H9 (cell line): ENCODE results near the gene CDH8. TPM values are rescaled to one million over a fixed set of nuclear protein-coding genes. Genes with fewer than 3 reads are reported as not detected.

Experiments
- DNase-seq: peaks from one replicate; pipeline ENCODE4 v3.0.0-alpha.2; 2017
- H2AFZ ChIP-seq: one replicate; pipeline ENCODE4 v1.6.1; 2013; ENCODE audit warnings: mild to moderate bottlenecking, low read length, control low read depth, moderate library complexity
- H2AK5ac ChIP-seq: 2 replicates; pipeline ENCODE4 v1.6.1; 2013; ENCODE audit warnings: low read length, control low read depth, mixed read lengths; ENCODE audit not compliant: insufficient read length
- H2BK120ac ChIP-seq: one replicate; pipeline ENCODE4 v1.6.1; 2013; ENCODE audit warnings: low read depth, mild to moderate bottlenecking, low read length, control low read depth, inconsistent platforms; ENCODE audit not compliant: poor library complexity, severe bottlenecking
- H2BK12ac ChIP-seq: 2 replicates; pipeline ENCODE4 v1.6.1; 2013; ENCODE audit warnings: low read length, control low read depth, mixed read lengths, low read depth; ENCODE audit not compliant: insufficient read length
- H2BK15ac ChIP-seq: 2 replicates; pipeline ENCODE4 v1.6.1; 2013; ENCODE audit warnings: low read depth, low read length, control low read depth
- H2BK20ac ChIP-seq: one replicate; pipeline ENCODE4 v1.6.1; 2013; ENCODE audit warnings: low read depth, mild to moderate bottlenecking, low read length, control low read depth, inconsistent platforms; ENCODE audit not compliant: poor library complexity, severe bottlenecking
- H2BK5ac ChIP-seq: 2 replicates; pipeline ENCODE4 v1.6.1; 2013; ENCODE audit warnings: low read length, control low read depth, mixed read lengths; ENCODE audit not compliant: insufficient read length
- H3K14ac ChIP-seq: 2 replicates; pipeline ENCODE4 v1.6.1; 2013; ENCODE audit warnings: low read length, control low read depth; ENCODE audit not compliant: insufficient read depth
- H3K18ac ChIP-seq: 2 replicates; pipeline ENCODE4 v1.6.1; 2013; ENCODE audit warnings: low read depth, mild to moderate bottlenecking, mixed read lengths, low read length, control low read depth; ENCODE audit not compliant: insufficient read length
- H3K23ac ChIP-seq: 2 replicates; pipeline ENCODE4 v1.6.1; 2013; ENCODE audit warnings: low read length, control low read depth, mixed read lengths, low read depth; ENCODE audit not compliant: insufficient read length
- H3K23me2 ChIP-seq: 2 replicates; pipeline ENCODE4 v1.6.1; 2013; ENCODE audit warnings: low read depth, mild to moderate bottlenecking, mixed read lengths, low read length, control low read depth; ENCODE audit not compliant: insufficient read length, poor library complexity, severe bottlenecking
- H3K27ac ChIP-seq: 2 replicates; pipeline ENCODE4 v1.5.1; 2013; ENCODE audit warnings: low read length, control low read depth, mixed read lengths, low read depth; ENCODE audit not compliant: insufficient read length
- H3K27me3 ChIP-seq: 2 replicates; pipeline ENCODE4 v1.6.1; 2013; ENCODE audit warnings: low read length, control low read depth, inconsistent platforms; ENCODE audit not compliant: insufficient read depth
- H3K4ac ChIP-seq: 2 replicates; pipeline ENCODE4 v1.6.1; 2013; ENCODE audit warnings: low read depth, mild to moderate bottlenecking, control low read depth, inconsistent platforms, low read length, moderate library complexity
- H3K4me1 ChIP-seq: 2 replicates; pipeline ENCODE4 v1.6.1; 2013; ENCODE audit warnings: low read length, control low read depth, inconsistent platforms; ENCODE audit not compliant: insufficient read depth
- H3K4me2 ChIP-seq: 2 replicates; pipeline ENCODE4 v1.6.1; 2013; ENCODE audit warnings: low read length, control low read depth, mixed read lengths; ENCODE audit not compliant: insufficient read length, insufficient read depth
- H3K56ac ChIP-seq: 2 replicates; pipeline ENCODE4 v1.6.1; 2013; ENCODE audit warnings: low read depth, mild to moderate bottlenecking, mixed read lengths, low read length, control low read depth; ENCODE audit not compliant: insufficient read length
- H3K79me1 ChIP-seq: 2 replicates; pipeline ENCODE4 v1.6.1; 2013; ENCODE audit warnings: low read depth, mild to moderate bottlenecking, moderate library complexity, low read length, control low read depth, inconsistent platforms; ENCODE audit not compliant: insufficient read depth, poor library complexity, severe bottlenecking
- H3K79me2 ChIP-seq: 2 replicates; pipeline ENCODE4 v1.6.1; 2013; ENCODE audit warnings: low read length, control low read depth, inconsistent platforms; ENCODE audit not compliant: insufficient read depth
- H3K9ac ChIP-seq: 2 replicates; pipeline ENCODE4 v1.6.1; 2013; ENCODE audit warnings: low read length, control low read depth, mixed read lengths; ENCODE audit not compliant: insufficient read length; ENCODE audit errors: extremely low read depth
- H3K9me3 ChIP-seq: one replicate; pipeline ENCODE4 v1.6.1; 2013; ENCODE audit warnings: low read depth, low read length, inconsistent platforms; ENCODE audit not compliant: control insufficient read depth
- H3T11ph ChIP-seq: one replicate; pipeline ENCODE4 v1.6.1; 2013; ENCODE audit warnings: mild to moderate bottlenecking, low read length, control low read depth, inconsistent platforms
- H4K20me1 ChIP-seq: one replicate; pipeline ENCODE4 v1.6.1; 2013; ENCODE audit not compliant: control insufficient read depth, insufficient read length, insufficient read depth
- H4K5ac ChIP-seq: 2 replicates; pipeline ENCODE4 v1.6.1; 2013; ENCODE audit warnings: low read depth, mild to moderate bottlenecking, mixed read lengths, low read length, control low read depth; ENCODE audit not compliant: insufficient read length
- H4K8ac ChIP-seq: replicated peaks from 2 replicates; pipeline ENCODE4 v1.6.1; 2013; ENCODE audit warnings: low read length, control low read depth, mixed read lengths, low read depth; ENCODE audit not compliant: insufficient read length
- H4K91ac ChIP-seq: 2 replicates; pipeline ENCODE4 v1.6.1; 2013; ENCODE audit warnings: low read depth, mild to moderate bottlenecking, moderate library complexity, mixed read lengths, low read length, control low read depth; ENCODE audit not compliant: insufficient read length
- H3K27ac Mint-ChIP-seq, 3 experiments: 2 replicates in 2 of 3; 3 replicates in 1 of 3; pipeline ENCODE4 v1.8.0; 2020 to 2021; ENCODE audit warnings: mixed read lengths in 3 of 3, mild to moderate bottlenecking in 1 of 3, moderate library complexity in 1 of 3
- H3K27me3 Mint-ChIP-seq: 2 replicates; pipeline ENCODE4 v1.8.0; 2021; ENCODE audit warnings: low read depth, mild to moderate bottlenecking, moderate library complexity, mixed read lengths
- H3K36me3 Mint-ChIP-seq, 3 experiments: 2 replicates in 2 of 3; 3 replicates in 1 of 3; pipeline ENCODE4 v1.8.0; 2020 to 2021; ENCODE audit warnings: low read depth in 3 of 3, mixed read lengths in 3 of 3; ENCODE audit not compliant: insufficient read depth in 1 of 3
- H3K4me1 Mint-ChIP-seq, 2 experiments: 2 replicates each; pipeline ENCODE4 v1.8.0; 2020; ENCODE audit warnings: mixed read lengths in 2 of 2
- H3K4me3 Mint-ChIP-seq, 2 experiments: 2 replicates in 1 of 2; 3 replicates in 1 of 2; pipeline ENCODE4 v1.8.0; 2020 to 2021; ENCODE audit warnings: mild to moderate bottlenecking in 2 of 2, mixed read lengths in 2 of 2, moderate library complexity in 1 of 2
- H3K9me3 Mint-ChIP-seq, 2 experiments: 2 replicates in 1 of 2; 3 replicates in 1 of 2; pipeline ENCODE4 v1.8.0; 2020; ENCODE audit warnings: mild to moderate bottlenecking in 2 of 2, mixed read lengths in 2 of 2, moderate library complexity in 1 of 2
- CTCF ChIP-seq: fragments of 200-600 bp; sonication (generic); conservative IDR thresholded peaks from 3 replicates; pipeline ENCODE4 v1.8.0; 2021; ENCODE audit warnings: antibody characterized with exemption, mild to moderate bottlenecking
- WGBS: extraction: QIAGEN DNeasy Blood & Tissue Kit; methylation state at CpG from one replicate; pipeline ENCODE4 v1.1.7; 2013; ENCODE audit warnings: missing lambda C conversion rate, low lambda C conversion rate, mixed read lengths; ENCODE audit not compliant: insufficient read length; ENCODE audit errors: extremely low coverage; 5-methylcytosine and 5-hydroxymethylcytosine counted together
- total RNA-seq: library from RNA; stranded (reverse); gene quantifications from 2 replicates; pipeline ENCODE4 v1.2.1, GENCODE V29; 2021

CDH8 gene
- total RNA-seq, 1 experiment from 2014 or later, result 12.0 TPM

DNA sequence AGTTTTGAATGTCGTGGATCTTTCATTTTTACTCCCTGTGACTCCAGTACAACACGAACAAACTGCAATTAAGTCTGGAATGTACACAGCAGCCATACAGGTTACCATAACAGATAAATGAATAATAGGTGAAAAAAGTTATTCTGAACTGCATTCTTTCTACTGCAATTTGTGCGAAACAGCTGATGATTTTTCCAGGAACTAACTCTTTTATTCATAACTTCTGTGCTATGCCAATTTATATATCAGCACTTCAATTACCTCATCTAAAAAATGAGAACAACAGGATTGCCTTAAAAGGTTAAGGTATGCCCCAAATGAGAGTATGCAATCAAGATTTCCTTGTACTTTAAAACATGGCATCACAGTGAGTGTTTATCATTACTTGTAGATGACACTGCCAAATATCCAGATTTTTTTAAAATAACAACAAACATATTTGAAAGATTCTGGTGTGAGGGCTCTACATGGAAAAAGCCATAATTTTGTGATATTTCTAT lies 238.9 kb downstream of the CDH8 start:
- no peaks in the 10 kb centered on the region for H3K79me2 ChIP-seq
- H4K5ac ChIP-seq, result no peak overlapping the region
- 0 out of 7 replicates have a peak, but pooled peaks cover 0 to 4% (median 0%) of the 10 kb centered on the region in 3 experiments for H3K36me3 Mint-ChIP-seq
- H3K9ac ChIP-seq, result no peak overlapping the region
- H3K4me3 Mint-ChIP-seq, result no peak overlapping the region
- no peak overlapping the region for H3K4me2 ChIP-seq
- H3T11ph ChIP-seq, result no peak overlapping the region
- no peak overlapping the region for H2AFZ ChIP-seq
- no peaks in the 10 kb centered on the region for H3K23me2 ChIP-seq
- WGBS, result no CpG with 5 or more reads among the region's 3 CpGs
- H3K14ac ChIP-seq, result no peak overlapping the region
- H2BK5ac ChIP-seq, result no peak overlapping the region
- no peak overlapping the region for H3K56ac ChIP-seq
- H3K27me3 Mint-ChIP-seq, result no peaks in the 10 kb centered on the region
- no peak overlapping the region for H2BK20ac ChIP-seq
- H3K27ac ChIP-seq, result no peak overlapping the region
- no peaks in the 10 kb centered on the region for H3K9me3 ChIP-seq
- H3K4ac ChIP-seq, result no peak overlapping the region
- no peak overlapping the region for H4K8ac ChIP-seq
- no peak overlapping the region for H2BK12ac ChIP-seq
- no peak overlapping the region for H3K23ac ChIP-seq
- no peak for TF ChIP-seq CTCF
- peaks cover 0 to 3% of the 10 kb centered on the region in 2 experiments; a peak in 1 of 4 replicates for H3K4me1 Mint-ChIP-seq
- no peak overlapping the region for H4K91ac ChIP-seq
- no peak overlapping the region for H3K18ac ChIP-seq
- H2BK120ac ChIP-seq, result no peak overlapping the region
- H2BK15ac ChIP-seq, result no peak overlapping the region
- no peaks in the 10 kb centered on the region for H3K4me1 ChIP-seq
- H3K27ac Mint-ChIP-seq, result no peak overlapping the region
- H4K20me1 ChIP-seq, result no peaks in the 10 kb centered on the region
- no peaks in the 10 kb centered on the region for H3K79me1 ChIP-seq
- no peak for DNase-seq
- H2AK5ac ChIP-seq, result no peak overlapping the region
- no peaks in the 10 kb centered on the region for H3K27me3 ChIP-seq
- no peaks in the 10 kb centered on the region; a peak in 1 of 5 replicates for H3K9me3 Mint-ChIP-seq
